ENCODE data around the gene PCSK4. TPM values are rescaled to one million over a fixed set of nuclear protein-coding genes. Genes with fewer than 3 reads are reported as not detected.
A peak's percentile ranks its signal among the peaks of the same experiment; 100 is the strongest.

PCSK4 gene
- total RNA-seq, 1 experiment from 2014 or later: 18.6 TPM

DNA sequence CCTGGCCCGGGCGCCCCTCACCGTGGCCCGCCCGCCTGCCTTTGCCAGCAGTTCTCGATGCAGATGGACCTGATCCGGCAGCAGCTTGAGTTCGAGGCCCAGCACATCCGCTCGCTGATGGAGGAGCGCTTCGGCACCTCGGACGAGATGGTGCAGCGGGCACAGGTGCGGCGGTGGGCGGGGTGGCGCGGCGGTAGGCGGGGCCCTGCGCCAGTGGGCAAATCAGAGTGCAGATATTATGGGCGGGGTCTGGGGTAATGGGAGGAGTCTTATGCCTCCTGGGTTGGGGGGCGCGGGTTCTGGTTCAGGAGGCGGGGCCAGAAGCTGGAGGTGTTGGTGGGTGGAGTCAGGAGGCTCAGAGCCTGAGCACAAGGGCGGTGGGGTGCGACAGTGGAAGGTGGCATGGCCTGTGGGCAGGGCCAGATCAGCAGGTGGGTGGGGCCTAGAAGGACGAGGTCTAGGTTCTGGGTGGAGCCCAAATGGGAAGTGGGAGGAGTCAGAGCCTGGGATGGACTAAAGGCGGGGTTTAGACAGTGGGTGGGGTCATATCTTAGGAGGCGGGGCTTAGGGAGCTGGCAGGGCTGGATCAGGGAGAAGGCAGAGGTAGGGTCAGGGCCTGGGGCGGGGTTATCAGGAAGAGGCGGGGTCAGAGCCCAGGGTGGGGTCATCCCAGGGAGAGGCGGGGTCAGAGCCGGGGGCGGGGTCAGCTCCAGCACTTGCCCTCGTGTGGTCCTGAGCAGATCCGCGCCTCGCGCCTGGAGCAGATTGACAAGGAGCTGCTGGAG is 34.6 kb downstream of the PCSK4 start:
- Histone ChIP-seq H3K9me2 (ENCODE audit: insufficient read depth) (no peaks in the 10 kb centered on the region), H2AFZ (peak overlapping the region; percentile 72), H3K4me3 (peak overlapping the region; percentile 50; the same call in 1 of the 2 replicates), H3K4me1 (replicated peaks; ENCODE audit: insufficient read depth) (no peaks in the 10 kb centered on the region), H3K4me2 (peak overlapping the region; percentile 72), H3K79me2 (ENCODE audit: low read depth) (no peaks in the 10 kb centered on the region), H4K20me1 (ENCODE audit: insufficient read depth) (no peaks in the 10 kb centered on the region), H3K27ac (peak overlapping the region; percentile 30; the same call in 1 of the 2 replicates), H3F3A (ENCODE audit: insufficient read depth, low read depth) (peaks cover 10% of the 10 kb centered on the region), H3K27me3 (ENCODE audit: insufficient read depth, low read depth) (no peaks in the 10 kb centered on the region), H3K9me3 (ENCODE audit: insufficient read depth, low read depth) (no peaks in the 10 kb centered on the region), H3K36me3 (ENCODE audit: low read depth) (no peaks in the 10 kb centered on the region)
- ChIA-PET POLR2A (ENCODE audit: unreplicated experiment) (interaction anchor here (0.5 to 0.7 kb wide), 5 partner anchors 101 to 294 kb away, joined by 3 to 13 read pairs (median 4); a partner anchor contains a TSS), CTCF (interaction anchor here (0.7 kb wide), 1 partner anchor 186 kb away, joined by 5 read pairs; the partner anchor contains the start of gene CIRBP)
- DNase-seq: peak; percentile 91 to 93
- intact Hi-C loops (cut with micrococcal nuclease; ENCODE audit: unreplicated experiment): loop anchor here (5.0 kb wide), 1 partner anchor 48 kb away; the partner anchor contains the start of gene DAZAP1
- TF ChIP-seq, protein P1, sequence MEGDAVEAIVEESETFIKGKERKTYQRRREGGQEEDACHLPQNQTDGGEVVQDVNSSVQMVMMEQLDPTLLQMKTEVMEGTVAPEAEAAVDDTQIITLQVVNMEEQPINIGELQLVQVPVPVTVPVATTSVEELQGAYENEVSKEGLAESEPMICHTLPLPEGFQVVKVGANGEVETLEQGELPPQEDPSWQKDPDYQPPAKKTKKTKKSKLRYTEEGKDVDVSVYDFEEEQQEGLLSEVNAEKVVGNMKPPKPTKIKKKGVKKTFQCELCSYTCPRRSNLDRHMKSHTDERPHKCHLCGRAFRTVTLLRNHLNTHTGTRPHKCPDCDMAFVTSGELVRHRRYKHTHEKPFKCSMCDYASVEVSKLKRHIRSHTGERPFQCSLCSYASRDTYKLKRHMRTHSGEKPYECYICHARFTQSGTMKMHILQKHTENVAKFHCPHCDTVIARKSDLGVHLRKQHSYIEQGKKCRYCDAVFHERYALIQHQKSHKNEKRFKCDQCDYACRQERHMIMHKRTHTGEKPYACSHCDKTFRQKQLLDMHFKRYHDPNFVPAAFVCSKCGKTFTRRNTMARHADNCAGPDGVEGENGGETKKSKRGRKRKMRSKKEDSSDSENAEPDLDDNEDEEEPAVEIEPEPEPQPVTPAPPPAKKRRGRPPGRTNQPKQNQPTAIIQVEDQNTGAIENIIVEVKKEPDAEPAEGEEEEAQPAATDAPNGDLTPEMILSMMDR (conservative IDR thresholded peaks at IDR 0.05): no peak
- TF ChIP-seq EZH2 (IDR thresholded peaks at IDR 0.05; ENCODE audit: low read depth): no peak
- no TSS peak for BruUV-seq (replicated peaks)

DNA sequence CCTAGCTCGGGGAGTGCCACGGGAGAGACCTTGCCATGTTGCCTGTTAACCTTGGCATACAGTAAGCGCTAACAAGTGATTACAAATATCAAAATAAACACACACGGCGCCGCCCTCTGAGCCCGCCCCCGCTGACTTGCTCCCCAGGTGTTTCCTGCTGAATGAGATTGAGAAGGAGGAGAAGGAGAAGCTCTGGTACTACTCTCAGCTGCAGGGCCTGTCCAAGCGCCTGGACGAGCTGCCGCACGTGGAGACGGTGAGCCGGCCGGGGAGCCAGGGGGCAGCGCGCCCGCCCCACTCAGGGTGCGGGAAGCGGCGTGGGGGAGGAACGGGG is 35.2 kb downstream of the PCSK4 start:
- intact Hi-C loops (cut with micrococcal nuclease; ENCODE audit: unreplicated experiment): loop anchor here (5.0 kb wide), 1 partner anchor 48 kb away; the partner anchor contains the start of gene DAZAP1
- H3K27ac ChIP-seq: peak overlapping the region; percentile 30; the same call in 1 of the 2 replicates
- peak overlapping the region; percentile 50; the same call in 1 of the 2 replicates for H3K4me3 ChIP-seq
- TF ChIP-seq, protein P1 (conservative IDR thresholded peaks at IDR 0.05): no peak
- no peak for TF ChIP-seq EZH2 (IDR thresholded peaks at IDR 0.05; ENCODE audit: low read depth)
- peak overlapping the region; percentile 72 for H2AFZ ChIP-seq
- H3K79me2 ChIP-seq (ENCODE audit: low read depth): no peaks in the 10 kb centered on the region
- H3K9me2 ChIP-seq (ENCODE audit: insufficient read depth): no peaks in the 10 kb centered on the region
- no peaks in the 10 kb centered on the region for H4K20me1 ChIP-seq (ENCODE audit: insufficient read depth)
- BruUV-seq (replicated peaks): no TSS peak
- ChIA-PET POLR2A (ENCODE audit: unreplicated experiment) (no interaction called here), CTCF (no interaction called here)
- no peaks in the 10 kb centered on the region for H3K36me3 ChIP-seq (ENCODE audit: low read depth)
- H3K9me3 ChIP-seq (ENCODE audit: insufficient read depth, low read depth): no peaks in the 10 kb centered on the region
- peak overlapping the region; percentile 72 for H3K4me2 ChIP-seq
- DNase-seq: peak; percentile 52 to 64
- no peaks in the 10 kb centered on the region for H3K27me3 ChIP-seq (ENCODE audit: insufficient read depth, low read depth)
- peaks cover 10% of the 10 kb centered on the region for H3F3A ChIP-seq (ENCODE audit: insufficient read depth, low read depth)
- H3K4me1 ChIP-seq (replicated peaks; ENCODE audit: insufficient read depth): no peaks in the 10 kb centered on the region

DNA sequence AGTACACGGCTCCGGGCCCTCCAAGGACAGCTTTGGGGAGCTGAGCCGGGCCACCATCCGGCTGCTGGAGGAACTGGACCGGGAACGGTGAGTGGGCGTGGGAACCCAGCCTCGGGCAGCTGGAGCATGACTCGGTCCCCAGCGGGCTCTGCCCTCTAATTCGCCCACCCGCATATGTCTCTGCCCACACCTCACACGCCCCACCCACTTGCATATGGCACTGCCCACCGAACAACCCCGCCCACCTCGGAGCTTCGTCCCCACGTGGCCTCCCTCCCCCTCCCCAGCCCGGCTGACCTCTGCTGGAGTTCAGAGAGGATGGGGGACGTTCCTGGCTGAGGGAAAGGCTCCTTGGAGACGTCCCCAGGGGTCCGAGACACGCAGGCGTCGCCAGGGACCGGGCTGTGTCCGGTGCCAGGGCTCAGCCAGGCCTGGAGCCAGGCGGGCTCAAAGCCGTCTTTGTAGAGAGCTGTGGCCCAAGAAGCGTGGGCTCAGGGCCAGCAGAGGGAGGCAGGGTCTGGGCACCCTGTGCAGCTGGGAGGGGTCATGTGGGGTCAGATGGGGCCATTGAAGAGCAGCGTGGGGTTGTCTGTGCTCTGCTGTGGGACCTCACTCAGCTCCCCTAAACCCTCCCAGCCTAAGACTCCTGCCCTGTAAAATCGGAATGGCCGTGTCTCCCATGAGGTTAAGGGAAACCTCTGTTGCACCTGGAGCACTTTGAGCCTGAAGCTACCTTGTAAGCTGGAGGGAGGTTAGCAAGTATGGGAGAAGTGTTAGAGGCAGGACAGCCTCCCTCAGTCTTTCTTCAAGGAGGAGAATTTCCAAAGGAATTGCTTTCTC is 36.4 kb downstream of the PCSK4 start:
- ChIA-PET CTCF (no interaction called here), POLR2A (ENCODE audit: unreplicated experiment) (no interaction called here)
- no peaks in the 10 kb centered on the region for H3K9me3 ChIP-seq (ENCODE audit: insufficient read depth, low read depth)
- H3K4me2 ChIP-seq: no peak overlapping the region
- intact Hi-C loops (cut with micrococcal nuclease; ENCODE audit: unreplicated experiment): no loop called here
- H3K36me3 ChIP-seq (ENCODE audit: low read depth): no peaks in the 10 kb centered on the region
- BruUV-seq (replicated peaks): no TSS peak
- DNase-seq: no peak
- no peak overlapping the region for H2AFZ ChIP-seq
- no peak overlapping the region for H3K27ac ChIP-seq
- H3K4me3 ChIP-seq: no peak overlapping the region
- H3K4me1 ChIP-seq (replicated peaks; ENCODE audit: insufficient read depth): no peaks in the 10 kb centered on the region
- H3K9me2 ChIP-seq (ENCODE audit: insufficient read depth): no peaks in the 10 kb centered on the region
- no peak for TF ChIP-seq EZH2 (IDR thresholded peaks at IDR 0.05; ENCODE audit: low read depth)
- TF ChIP-seq, protein P1 (conservative IDR thresholded peaks at IDR 0.05): no peak
- peaks cover 10% of the 10 kb centered on the region for H3F3A ChIP-seq (ENCODE audit: insufficient read depth, low read depth)
- H3K79me2 ChIP-seq (ENCODE audit: low read depth): no peaks in the 10 kb centered on the region
- H4K20me1 ChIP-seq (ENCODE audit: insufficient read depth): no peaks in the 10 kb centered on the region
- H3K27me3 ChIP-seq (ENCODE audit: insufficient read depth, low read depth): no peaks in the 10 kb centered on the region
